GM23248 (cell line): ENCODE results near the gene CDCA3. TPM values are rescaled to one million over a fixed set of nuclear protein-coding genes. Genes with fewer than 3 reads are reported as not detected.

ENCODE experiments used
- DNase-seq: peaks from one replicate; pipeline ENCODE4 v3.0.0-alpha.2; 2015
- H2AFZ ChIP-seq: fragments of 200-600 bp; sonication (generic); 2 replicates; pipeline ENCODE4 v1.6.1; 2016; ENCODE audit warnings: antibody characterized with exemption
- H3F3A ChIP-seq: fragments of 200-600 bp; sonication (generic); 2 replicates; pipeline ENCODE4 v1.6.1; 2016; ENCODE audit warnings: mild to moderate bottlenecking, antibody characterized with exemption, mixed run types; ENCODE audit not compliant: insufficient read depth
- H3K27ac ChIP-seq: fragments of 200-600 bp; sonication (generic); 2 replicates; pipeline ENCODE4 v1.5.1; 2016; ENCODE audit warnings: mild to moderate bottlenecking
- H3K27me3 ChIP-seq: fragments of 200-600 bp; sonication (generic); replicated peaks from 2 replicates; pipeline ENCODE4 v1.6.1; 2016; ENCODE audit warnings: mild to moderate bottlenecking; ENCODE audit not compliant: insufficient read depth
- H3K36me3 ChIP-seq: fragments of 200-600 bp; sonication (generic); 2 replicates; pipeline ENCODE4 v1.6.1; 2016; ENCODE audit warnings: low read depth, mild to moderate bottlenecking
- H3K4me1 ChIP-seq: fragments of 200-600 bp; sonication (generic); 2 replicates; pipeline ENCODE4 v1.6.1; 2016; ENCODE audit warnings: mild to moderate bottlenecking; ENCODE audit not compliant: insufficient read depth
- H3K4me2 ChIP-seq: fragments of 200-600 bp; sonication (generic); one replicate; pipeline ENCODE4 v1.6.1; 2016; ENCODE audit warnings: mild to moderate bottlenecking; ENCODE audit not compliant: unreplicated experiment
- H3K4me3 ChIP-seq: fragments of 200-600 bp; sonication (generic); 2 replicates; pipeline ENCODE4 v1.5.1; 2016; ENCODE audit warnings: mild to moderate bottlenecking
- H3K79me2 ChIP-seq: fragments of 200-600 bp; sonication (generic); 2 replicates; pipeline ENCODE4 v1.6.1; 2016; ENCODE audit warnings: mild to moderate bottlenecking; ENCODE audit not compliant: insufficient read depth
- H3K9ac ChIP-seq: fragments of 200-600 bp; sonication (generic); 2 replicates; pipeline ENCODE4 v1.6.1; 2016; ENCODE audit warnings: mild to moderate bottlenecking
- H3K9me2 ChIP-seq: fragments of 200-600 bp; sonication (generic); 2 replicates; pipeline ENCODE4 v1.6.1; 2016; ENCODE audit warnings: mixed run types, mild to moderate bottlenecking, moderate library complexity; ENCODE audit not compliant: insufficient read depth
- H3K9me3 ChIP-seq: fragments of 200-600 bp; sonication (generic); one replicate; pipeline ENCODE4 v1.6.1; 2017; ENCODE audit warnings: low read depth
- H4K20me1 ChIP-seq: fragments of 200-600 bp; sonication (generic); 2 replicates; pipeline ENCODE4 v1.6.0; 2016; ENCODE audit not compliant: insufficient read depth
- EZH2 ChIP-seq: fragments of 200-600 bp; sonication (generic); IDR thresholded peaks from 2 replicates; pipeline ENCODE4 v1.6.1; 2018; ENCODE audit warnings: antibody characterized with exemption, mild to moderate bottlenecking; ENCODE audit not compliant: insufficient read depth, poor library complexity, severe bottlenecking
- EZH2phosphoT487 ChIP-seq: fragments of 200-600 bp; sonication (generic); IDR thresholded peaks from 2 replicates; pipeline ENCODE4 v1.6.1; 2018; ENCODE audit warnings: antibody characterized with exemption, moderate library complexity, mild to moderate bottlenecking, low read depth; ENCODE audit not compliant: insufficient read depth
- WGBS, 2 experiments: methylation state at CpG; one replicate each; pipeline ENCODE4 v1.1.6; 2015 to 2017; ENCODE audit warnings: low lambda C conversion rate in 2 of 2, low coverage in 1 of 2; ENCODE audit errors: missing lambda C conversion rate in 2 of 2; 5-methylcytosine and 5-hydroxymethylcytosine counted together
- in situ Hi-C: fragments of 300-500 bp; cut with MboI; formaldehyde crosslinking; loops from 2 replicates; pipeline ENCODE4 v1.15.0; 2020
- polyA plus RNA-seq: library from polyadenylated mRNA; unstranded; fragments of >200 nt; fragmentation: Nextera tagmentation; extraction: Ambion mirVana; gene quantifications from 2 replicates; pipeline ENCODE4 v1.2.1, GENCODE V29; 2016
- total RNA-seq: library from RNA; depleted of rRNA; stranded (reverse); fragments of >200 nt; shearing (Covaris generic); gene quantifications from 2 replicates; pipeline ENCODE4 v1.2.3, GENCODE V29; 2014

CDCA3 gene
- total and polyA plus RNA-seq, 2 experiments from 2014 or later = 23.9 to 30.2 TPM

DNA sequence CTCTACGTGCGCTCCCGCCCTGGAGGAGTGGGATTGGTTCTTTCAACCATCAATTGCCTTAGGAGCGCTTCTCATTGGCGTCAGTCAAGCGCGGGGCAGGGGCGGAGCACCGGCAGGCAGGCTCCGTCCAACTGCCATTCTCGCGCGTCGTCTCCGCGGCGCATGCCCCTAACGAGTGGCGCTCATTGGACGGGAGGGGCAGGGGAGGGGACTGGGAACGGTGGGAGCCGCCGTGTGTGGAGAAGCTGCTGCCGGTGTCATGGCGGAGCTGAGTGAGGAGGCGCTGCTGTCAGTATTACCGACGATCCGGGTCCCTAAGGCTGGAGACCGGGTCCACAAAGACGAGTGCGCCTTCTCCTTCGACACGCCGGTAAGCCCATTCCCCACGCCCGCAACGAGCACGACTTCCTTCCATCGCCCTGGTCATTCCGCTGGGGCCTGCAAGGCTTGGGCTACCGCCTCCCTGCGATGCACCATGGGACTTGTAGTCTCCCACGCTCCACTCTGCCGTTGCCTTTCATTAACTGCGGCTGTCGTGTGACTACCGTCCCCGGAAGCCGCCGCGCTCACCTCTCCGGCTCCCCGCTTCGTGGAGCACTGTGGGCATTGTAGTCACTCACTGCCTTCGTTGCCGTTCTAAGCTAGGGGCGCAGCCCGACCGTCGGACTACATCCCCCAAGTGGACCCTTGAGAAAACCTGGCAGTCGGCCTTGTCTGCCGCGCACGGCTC is 1.0 kb upstream of the CDCA3 start, which contains the start of gene USP5:
Gene USP5 (plus strand): TSS at position 230 of the 730 bp plus-strand sequence. CDS start 30 bp downstream, at position 260.
- H4K20me1 ChIP-seq = no peaks in the 10 kb centered on the region
- H3K27ac ChIP-seq = peak within 1 kb of the TSS; percentile 96
- H3K9me2 ChIP-seq = no peaks in the 10 kb centered on the region
- in situ Hi-C loops = no loop called here
- peaks cover 17% of the 10 kb centered on the region for H3F3A ChIP-seq
- H3K4me2 ChIP-seq = peak within 1 kb of the TSS; percentile 90
- H3K9me3 ChIP-seq = no peaks in the 10 kb centered on the region
- H3K27me3 ChIP-seq = no peaks in the 10 kb centered on the region
- DNase-seq = peak; percentile 100
- peak within 1 kb of the TSS; percentile 89 for H3K4me3 ChIP-seq
- 1% methylated on average over 64 of the region's 65 CpGs for WGBS, 2 experiments
- H3K79me2 ChIP-seq = peaks cover 68% of the 10 kb centered on the region
- H2AFZ ChIP-seq = peak within 1 kb of the TSS; percentile 91
- H3K4me1 ChIP-seq = peaks cover 14% of the 10 kb centered on the region
- H3K9ac ChIP-seq = peak within 1 kb of the TSS; percentile 91
- TF ChIP-seq EZH2phosphoT487 (no peak), EZH2 (no peak)
- peaks cover 14% of the 10 kb centered on the region; the same call in 1 of the 2 replicates for H3K36me3 ChIP-seq

DNA sequence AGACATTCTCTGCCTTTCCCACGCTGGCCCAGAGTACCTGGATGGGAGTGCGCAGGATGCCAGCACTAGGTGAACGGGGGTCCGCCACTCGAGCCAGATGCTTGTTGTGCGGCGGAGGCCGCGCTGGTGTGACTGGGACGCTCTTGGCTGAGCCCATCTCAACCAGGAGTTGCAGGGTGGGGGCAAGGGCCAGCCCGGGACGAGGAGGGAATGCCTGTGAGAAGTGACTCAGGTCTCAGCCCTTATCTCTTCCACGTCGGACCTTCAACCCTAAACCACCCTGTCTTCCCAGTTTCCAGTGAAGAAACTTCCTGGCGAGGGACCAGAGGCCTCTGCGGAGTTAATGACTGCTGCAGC is 312 bp downstream of the CDCA3 start:
- DNase-seq = no peak
- Histone ChIP-seq H3K36me3 (peaks cover 13% of the 10 kb centered on the region; the same call in 1 of the 2 replicates), H3K27ac (no peak overlapping the region)

DNA sequence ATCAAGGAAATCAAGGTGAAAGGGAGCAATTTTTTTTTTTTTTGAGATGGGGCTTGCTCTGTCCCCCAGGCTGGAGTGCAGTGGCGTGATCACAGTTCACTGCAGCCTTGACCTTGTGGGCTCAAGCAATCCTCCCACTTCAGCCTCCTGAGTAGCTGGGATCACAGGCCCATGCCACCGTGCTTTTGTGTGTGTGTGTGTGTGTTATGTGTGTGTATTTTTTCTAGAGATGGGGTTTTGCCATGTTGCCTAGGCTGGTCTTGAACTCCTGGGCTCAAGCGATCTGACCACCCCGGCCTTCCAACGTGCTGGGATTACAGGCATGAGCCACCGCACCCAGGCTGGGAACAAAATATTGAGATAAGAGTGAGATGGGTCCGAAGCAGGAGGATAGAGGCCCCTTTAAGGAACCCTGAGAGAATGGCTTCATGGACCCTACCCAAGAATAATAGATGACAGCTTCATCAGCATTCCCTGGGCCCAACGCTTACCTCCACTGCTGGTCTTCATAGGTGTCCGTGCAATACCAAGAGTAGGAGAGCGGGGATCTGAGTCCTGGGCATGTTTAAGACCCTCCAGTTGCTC is 1.0 kb downstream of the CDCA3 start:
- peaks cover 52% of the 10 kb centered on the region for H3K79me2 ChIP-seq
- in situ Hi-C loops = no loop called here

More for the DNA sequence above, 312 bp downstream of the CDCA3 start:
- H3K9ac ChIP-seq = peak overlapping the region; percentile 91
- WGBS, 2 experiments = 50 to 51% methylated on average over 16 of the region's 16 CpGs
- peak overlapping the region; percentile 90 for H3K4me2 ChIP-seq
- no peaks in the 10 kb centered on the region for H4K20me1 ChIP-seq
- H2AFZ ChIP-seq = no peak overlapping the region
- no peak for TF ChIP-seq EZH2phosphoT487
- no peak for TF ChIP-seq EZH2
- peaks cover 17% of the 10 kb centered on the region for H3F3A ChIP-seq
- H3K79me2 ChIP-seq = peaks cover 59% of the 10 kb centered on the region
- in situ Hi-C loops = no loop called here
- peaks cover 14% of the 10 kb centered on the region for H3K4me1 ChIP-seq
- no peaks in the 10 kb centered on the region for H3K9me3 ChIP-seq
- no peaks in the 10 kb centered on the region for H3K27me3 ChIP-seq
- H3K9me2 ChIP-seq = no peaks in the 10 kb centered on the region
- H3K4me3 ChIP-seq = peak overlapping the region; percentile 89

DNA sequence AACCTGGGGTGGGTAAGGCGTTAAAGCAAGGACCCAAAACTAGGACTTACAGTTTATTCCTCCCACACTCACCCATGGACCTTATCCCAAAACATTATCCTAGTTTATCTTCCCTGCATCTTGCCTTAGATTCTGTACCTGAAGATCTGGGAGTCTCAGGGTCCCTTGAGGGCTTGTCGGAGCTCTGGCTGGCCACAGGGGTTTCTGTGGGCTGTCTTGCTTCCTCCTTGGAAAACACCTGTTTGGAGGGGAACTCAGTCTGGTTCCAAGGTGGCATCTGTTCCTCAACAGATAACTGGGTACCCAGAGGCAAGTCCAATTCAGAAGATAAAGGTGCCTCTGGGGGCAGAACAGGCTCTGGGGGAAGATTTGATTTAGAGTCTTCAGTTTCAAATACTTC is 1.7 kb downstream of the CDCA3 start:
- no peak overlapping the region for H3K4me2 ChIP-seq
- H2AFZ ChIP-seq = no peak overlapping the region
- no peak overlapping the region for H3K27ac ChIP-seq
- no peaks in the 10 kb centered on the region for H4K20me1 ChIP-seq
- no peak overlapping the region for H3K9ac ChIP-seq
- no peaks in the 10 kb centered on the region for H3K9me3 ChIP-seq
- H3K4me1 ChIP-seq = peaks cover 13% of the 10 kb centered on the region
- peaks cover 45% of the 10 kb centered on the region for H3K79me2 ChIP-seq
- TF ChIP-seq EZH2phosphoT487 (no peak), EZH2 (no peak)
- H3K36me3 ChIP-seq = peaks cover 21% of the 10 kb centered on the region; the same call in 1 of the 2 replicates
- no peak for DNase-seq
- no peak overlapping the region for H3K4me3 ChIP-seq
- H3K9me2 ChIP-seq = no peaks in the 10 kb centered on the region
- 80 to 91% methylated on average over 2 of the region's 2 CpGs for WGBS, 2 experiments
- in situ Hi-C loops = no loop called here
- peaks cover 17% of the 10 kb centered on the region for H3F3A ChIP-seq
- no peaks in the 10 kb centered on the region for H3K27me3 ChIP-seq

More for the DNA sequence above, 1.0 kb downstream of the CDCA3 start:
- Histone ChIP-seq H4K20me1 (no peaks in the 10 kb centered on the region), H3K36me3 (peaks cover 14% of the 10 kb centered on the region; the same call in 1 of the 2 replicates), H3K4me3 (peak overlapping the region; percentile 89), H2AFZ (no peak overlapping the region), H3K9me2 (no peaks in the 10 kb centered on the region), H3K27me3 (no peaks in the 10 kb centered on the region), H3K4me2 (peak overlapping the region; percentile 90), H3K9me3 (no peaks in the 10 kb centered on the region), H3K4me1 (peaks cover 14% of the 10 kb centered on the region), H3F3A (peaks cover 17% of the 10 kb centered on the region), H3K9ac (peak overlapping the region; percentile 91), H3K27ac (no peak overlapping the region)
- TF ChIP-seq EZH2phosphoT487 (no peak), EZH2 (no peak)
- DNase-seq = no peak
- 48 to 50% methylated on average over 10 of the region's 10 CpGs for WGBS, 2 experiments
